ENCODE measurements around the gene MEP1A.

The MEP1A gene

DNA sequence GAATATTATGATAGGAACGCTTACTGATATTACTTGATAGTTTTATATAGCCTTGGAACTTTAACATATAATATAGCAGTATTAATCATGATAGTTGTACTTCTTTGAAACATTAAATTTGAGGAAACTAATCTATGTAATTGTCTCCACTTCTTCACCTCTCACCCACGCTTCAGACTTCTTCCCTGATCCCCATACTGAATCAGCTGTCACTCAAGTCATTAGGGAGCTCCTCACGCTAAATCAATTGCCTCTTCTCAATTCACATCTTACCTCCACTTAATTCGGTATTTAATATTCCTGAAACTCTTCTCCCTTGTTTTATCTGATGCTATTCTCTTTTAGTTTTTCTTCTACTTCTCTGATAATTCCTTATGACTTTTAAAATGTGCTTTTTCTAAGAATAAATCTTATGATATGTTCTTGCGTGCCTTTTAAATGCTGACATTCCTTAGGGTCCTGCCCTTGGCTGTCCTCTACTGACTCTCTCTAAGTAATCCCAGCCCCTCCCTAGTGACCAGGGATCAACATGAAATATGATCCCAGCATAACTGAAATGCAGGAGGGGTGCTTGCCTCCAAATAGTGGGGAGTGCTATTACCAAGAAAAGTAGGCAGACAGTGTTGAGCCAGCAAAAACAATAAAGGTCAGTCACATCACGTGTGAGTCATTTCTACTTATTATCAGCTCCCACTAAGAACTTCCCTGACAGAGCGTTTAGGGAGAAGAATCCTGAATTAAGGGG is 36.5 kb upstream of the MEP1A start:
- Histone ChIP-seq H3K9ac (ENCODE audit: low read depth, low read length, poor library complexity, severe bottlenecking) (no peak overlapping the region), H3K9me3 (ENCODE audit: insufficient read depth, low read depth, low read length) (no peaks in the 10 kb centered on the region), H3K4me2 (ENCODE audit: low read depth, low read length, poor library complexity, severe bottlenecking) (no peak overlapping the region), H3K9me2 (replicated peaks; ENCODE audit: low read depth, low read length) (no peaks in the 10 kb centered on the region), H3K36me3 (ENCODE audit: insufficient read depth, low read length) (no peaks in the 10 kb centered on the region), H3F3A (ENCODE audit: low read depth) (no peaks in the 10 kb centered on the region), H3K79me2 (ENCODE audit: insufficient read depth, low read length) (no peaks in the 10 kb centered on the region), H3K27me3 (ENCODE audit: insufficient read depth, low read length, poor library complexity, severe bottlenecking) (no peaks in the 10 kb centered on the region), H2AFZ (ENCODE audit: low read length) (no peak overlapping the region), H3K4me3 (ENCODE audit: low read length, poor library complexity, severe bottlenecking) (no peak overlapping the region), H3K4me1 (ENCODE audit: insufficient read depth, low read length, poor library complexity, severe bottlenecking) (no peaks in the 10 kb centered on the region), H4K20me1 (ENCODE audit: insufficient read depth, low read length, poor library complexity, severe bottlenecking) (no peaks in the 10 kb centered on the region)
- no peak for TF ChIP-seq EZH2phosphoT487 (IDR thresholded peaks at IDR 0.05; ENCODE audit: borderline replicate concordance)
- TF ChIP-seq, protein P1, sequence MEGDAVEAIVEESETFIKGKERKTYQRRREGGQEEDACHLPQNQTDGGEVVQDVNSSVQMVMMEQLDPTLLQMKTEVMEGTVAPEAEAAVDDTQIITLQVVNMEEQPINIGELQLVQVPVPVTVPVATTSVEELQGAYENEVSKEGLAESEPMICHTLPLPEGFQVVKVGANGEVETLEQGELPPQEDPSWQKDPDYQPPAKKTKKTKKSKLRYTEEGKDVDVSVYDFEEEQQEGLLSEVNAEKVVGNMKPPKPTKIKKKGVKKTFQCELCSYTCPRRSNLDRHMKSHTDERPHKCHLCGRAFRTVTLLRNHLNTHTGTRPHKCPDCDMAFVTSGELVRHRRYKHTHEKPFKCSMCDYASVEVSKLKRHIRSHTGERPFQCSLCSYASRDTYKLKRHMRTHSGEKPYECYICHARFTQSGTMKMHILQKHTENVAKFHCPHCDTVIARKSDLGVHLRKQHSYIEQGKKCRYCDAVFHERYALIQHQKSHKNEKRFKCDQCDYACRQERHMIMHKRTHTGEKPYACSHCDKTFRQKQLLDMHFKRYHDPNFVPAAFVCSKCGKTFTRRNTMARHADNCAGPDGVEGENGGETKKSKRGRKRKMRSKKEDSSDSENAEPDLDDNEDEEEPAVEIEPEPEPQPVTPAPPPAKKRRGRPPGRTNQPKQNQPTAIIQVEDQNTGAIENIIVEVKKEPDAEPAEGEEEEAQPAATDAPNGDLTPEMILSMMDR (conservative IDR thresholded peaks at IDR 0.05; ENCODE audit: low read length): no peak

DNA sequence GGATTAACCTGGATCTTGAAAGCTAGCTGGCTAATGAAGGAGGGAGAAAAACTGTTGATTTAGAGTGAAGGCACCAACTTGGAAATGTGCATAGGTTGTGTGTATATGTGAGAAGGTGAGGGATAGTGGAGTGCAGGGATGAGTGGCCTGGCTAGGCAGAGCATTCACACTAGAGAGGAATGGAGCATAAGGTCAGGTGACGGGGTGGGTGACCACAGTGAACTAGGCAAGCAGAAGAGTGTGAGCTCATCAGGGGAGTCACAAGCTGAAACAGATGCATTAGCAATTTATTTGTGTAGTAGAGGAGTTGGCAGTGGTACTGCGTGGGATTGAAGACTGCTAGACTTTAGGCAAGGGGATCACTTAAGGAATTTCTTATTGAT is 36.0 kb upstream of the MEP1A start:
- Histone ChIP-seq H3K4me3 (ENCODE audit: low read length, poor library complexity, severe bottlenecking) (no peak overlapping the region), H3K27me3 (ENCODE audit: insufficient read depth, low read length, poor library complexity, severe bottlenecking) (no peaks in the 10 kb centered on the region), H3F3A (ENCODE audit: low read depth) (no peaks in the 10 kb centered on the region), H3K4me1 (ENCODE audit: insufficient read depth, low read length, poor library complexity, severe bottlenecking) (no peaks in the 10 kb centered on the region), H2AFZ (ENCODE audit: low read length) (no peak overlapping the region), H3K9me2 (replicated peaks; ENCODE audit: low read depth, low read length) (no peaks in the 10 kb centered on the region), H4K20me1 (ENCODE audit: insufficient read depth, low read length, poor library complexity, severe bottlenecking) (no peaks in the 10 kb centered on the region), H3K79me2 (ENCODE audit: insufficient read depth, low read length) (no peaks in the 10 kb centered on the region), H3K9me3 (ENCODE audit: insufficient read depth, low read depth, low read length) (no peaks in the 10 kb centered on the region), H3K36me3 (ENCODE audit: insufficient read depth, low read length) (no peaks in the 10 kb centered on the region), H3K4me2 (ENCODE audit: low read depth, low read length, poor library complexity, severe bottlenecking) (no peak overlapping the region), H3K9ac (ENCODE audit: low read depth, low read length, poor library complexity, severe bottlenecking) (no peak overlapping the region)
- TF ChIP-seq, protein P1 (conservative IDR thresholded peaks at IDR 0.05; ENCODE audit: low read length): no peak
- no peak for TF ChIP-seq EZH2phosphoT487 (IDR thresholded peaks at IDR 0.05; ENCODE audit: borderline replicate concordance)

DNA sequence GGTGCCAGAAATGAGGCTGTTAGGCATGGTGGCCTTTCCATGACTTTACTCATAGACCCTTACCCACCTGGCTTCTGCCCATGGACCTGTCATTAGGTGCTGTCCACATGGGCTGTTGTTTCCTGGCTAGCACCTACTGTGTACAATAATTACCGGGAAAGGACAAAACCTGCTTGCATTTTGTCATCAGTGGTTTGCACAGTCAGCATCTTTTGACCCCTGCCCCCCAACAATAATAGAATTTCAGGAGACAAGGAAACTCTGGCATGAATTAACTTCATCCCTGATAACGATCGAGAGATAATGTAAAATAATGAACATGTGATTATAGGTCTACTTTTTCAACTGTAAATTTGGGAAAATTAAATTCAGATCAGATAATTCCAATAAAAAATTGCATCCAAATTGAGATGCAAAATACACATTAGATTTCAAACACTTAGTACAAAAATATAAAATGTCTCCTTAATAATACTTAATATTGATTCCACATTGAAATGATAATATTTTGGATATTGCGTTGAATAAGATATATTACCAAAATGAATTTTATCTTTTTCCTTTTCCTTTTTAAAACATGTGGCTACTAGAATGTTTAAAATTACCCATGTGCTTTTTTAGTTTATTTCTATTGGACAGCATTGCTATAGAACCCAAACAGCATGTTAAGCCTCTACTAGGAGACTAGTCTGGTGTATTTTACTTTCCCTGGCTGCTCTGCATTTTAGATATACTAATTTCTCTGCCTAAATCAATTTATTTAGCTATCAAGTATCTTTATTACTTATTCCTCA is 34.0 kb upstream of the MEP1A start:
- no peaks in the 10 kb centered on the region for H3K36me3 ChIP-seq (ENCODE audit: insufficient read depth, low read length)
- no peaks in the 10 kb centered on the region for H3F3A ChIP-seq (ENCODE audit: low read depth)
- H2AFZ ChIP-seq (ENCODE audit: low read length): no peak overlapping the region
- TF ChIP-seq EZH2phosphoT487 (IDR thresholded peaks at IDR 0.05; ENCODE audit: borderline replicate concordance): no peak
- TF ChIP-seq, protein P1 (conservative IDR thresholded peaks at IDR 0.05; ENCODE audit: low read length): no peak
- no peak overlapping the region for H3K4me2 ChIP-seq (ENCODE audit: low read depth, low read length, poor library complexity, severe bottlenecking)
- no peaks in the 10 kb centered on the region for H4K20me1 ChIP-seq (ENCODE audit: insufficient read depth, low read length, poor library complexity, severe bottlenecking)
- H3K79me2 ChIP-seq (ENCODE audit: insufficient read depth, low read length): no peaks in the 10 kb centered on the region
- no peaks in the 10 kb centered on the region for H3K9me2 ChIP-seq (replicated peaks; ENCODE audit: low read depth, low read length)
- no peak overlapping the region for H3K4me3 ChIP-seq (ENCODE audit: low read length, poor library complexity, severe bottlenecking)
- no peak overlapping the region for H3K9ac ChIP-seq (ENCODE audit: low read depth, low read length, poor library complexity, severe bottlenecking)
- no peaks in the 10 kb centered on the region for H3K9me3 ChIP-seq (ENCODE audit: insufficient read depth, low read depth, low read length)
- no peaks in the 10 kb centered on the region for H3K27me3 ChIP-seq (ENCODE audit: insufficient read depth, low read length, poor library complexity, severe bottlenecking)
- H3K4me1 ChIP-seq (ENCODE audit: insufficient read depth, low read length, poor library complexity, severe bottlenecking): no peaks in the 10 kb centered on the region
